Fibroblast of lung (primary cell): ENCODE results near the gene MAP1LC3C. TPM values are rescaled to one million over a fixed set of nuclear protein-coding genes. Genes with fewer than 3 reads are reported as not detected.

ENCODE experiments used
- DNase-seq, 2 donors: peaks; one replicate each; pipeline versions ENCODE4 v3.0.0 to v3.0.0-alpha.2; 2010; ENCODE audit warnings: low read depth in 2 of 2
- H2AFZ ChIP-seq: 2 replicates; pipeline ENCODE4 v1.5.1; 2012; ENCODE audit warnings: low read length, control low read depth, inconsistent platforms
- H3K27ac ChIP-seq: 2 replicates; pipeline ENCODE4 v1.5.1; 2011; ENCODE audit warnings: low read length, control low read depth; ENCODE audit not compliant: insufficient read depth
- H3K27me3 ChIP-seq: 2 replicates; pipeline ENCODE4 v1.5.1; 2011; ENCODE audit warnings: mild to moderate bottlenecking, low read length; ENCODE audit not compliant: control insufficient read depth, insufficient read depth
- H3K36me3 ChIP-seq: 2 replicates; pipeline ENCODE4 v1.5.1; 2011; ENCODE audit warnings: low read length; ENCODE audit not compliant: control insufficient read depth, insufficient read depth
- H3K4me1 ChIP-seq: 2 replicates; pipeline ENCODE4 v1.5.1; 2011; ENCODE audit warnings: low read length; ENCODE audit not compliant: control insufficient read depth, insufficient read depth; ENCODE audit errors: extremely low read depth
- H3K4me2 ChIP-seq: 2 replicates; pipeline ENCODE4 v1.5.1; 2011; ENCODE audit warnings: low read length, control low read depth; ENCODE audit not compliant: insufficient read depth; ENCODE audit errors: extremely low read depth
- H3K4me3 ChIP-seq, 4 experiments: fragments of 200-600 bp in 1 of 4; sonication (generic) in 1 of 4; replicated peaks in 1 of 4; 2 replicates each; pipeline ENCODE4 v1.5.1; 2011 to 2016; ENCODE audit warnings: low read length in 4 of 4, low read depth in 3 of 4, mild to moderate bottlenecking in 3 of 4, control low read depth in 2 of 4, inconsistent platforms in 1 of 4, mixed read lengths in 1 of 4; ENCODE audit not compliant: insufficient read depth in 1 of 4; ENCODE audit errors: control extremely low read depth in 1 of 4
- H3K79me2 ChIP-seq: 2 replicates; pipeline ENCODE4 v1.5.1; 2012; ENCODE audit warnings: mild to moderate bottlenecking, low read length, inconsistent platforms; ENCODE audit not compliant: control insufficient read depth, insufficient read depth
- H3K9ac ChIP-seq: 2 replicates; pipeline ENCODE4 v1.5.1; 2011; ENCODE audit warnings: mild to moderate bottlenecking, low read length, control low read depth; ENCODE audit not compliant: insufficient read depth
- H3K9me3 ChIP-seq: 2 replicates; pipeline ENCODE4 v1.5.1; 2012; ENCODE audit warnings: low read depth, low read length; ENCODE audit not compliant: control insufficient read depth, insufficient read depth
- H4K20me1 ChIP-seq: 2 replicates; pipeline ENCODE4 v1.5.1; 2011; ENCODE audit warnings: low read length; ENCODE audit not compliant: control insufficient read depth, insufficient read depth; ENCODE audit errors: extremely low read depth
- EZH2 ChIP-seq: IDR thresholded peaks from 2 replicates; pipeline ENCODE4 v1.5.1; 2012; ENCODE audit warnings: low read length, control low read depth, mild to moderate bottlenecking; ENCODE audit errors: missing control alignments
- polyA plus RNA-seq, 2 donors: library from polyadenylated mRNA; depleted of rRNA in 1 of 2; stranded (reverse) in 1 of 2; unstranded in 1 of 2; fragments of >200 nt; gene quantifications; 2 replicates each; pipeline ENCODE4 v1.2.1, GENCODE V29; 2011 to 2012; ENCODE audit warnings: missing spikeins in 1 of 2
- total RNA-seq: library from RNA; depleted of rRNA; stranded (reverse); fragments of >200 nt; gene quantifications from 2 replicates; pipeline ENCODE4 v1.2.1, GENCODE V29; 2014
- TF ChIP-seq, protein P1 (sequence below), 2 donors: IDR thresholded peaks in 1 of 2; conservative IDR thresholded peaks in 1 of 2; 1 replicate in 1 of 2; 2 replicates in 1 of 2; pipeline ENCODE4 v1.5.1; 2011 to 2012; ENCODE audit warnings: low read length in 2 of 2, control low read depth in 1 of 2, inconsistent platforms in 1 of 2, low read depth in 1 of 2, mild to moderate bottlenecking in 1 of 2

MAP1LC3C gene
- total and polyA plus RNA-seq, 2 donors (not counting 1 experiment from before 2014, with no cell fraction given) = 0.53 to 0.66 TPM

GRCh38 chr1:241976229-241976628 is 22.7 kb downstream of the MAP1LC3C start:
- Histone ChIP-seq H3K79me2 (no peaks in the 10 kb centered on the region), H3K9me3 (no peaks in the 10 kb centered on the region), H3K4me3 (no peak overlapping the region), H3K36me3 (no peaks in the 10 kb centered on the region), H3K4me2 (no peak overlapping the region), H3K4me1 (no peaks in the 10 kb centered on the region), H4K20me1 (no peaks in the 10 kb centered on the region), H3K27me3 (no peaks in the 10 kb centered on the region), H3K9ac (no peak overlapping the region), H3K27ac (no peak overlapping the region), H2AFZ (no peak overlapping the region)
- TF ChIP-seq, protein P1, sequence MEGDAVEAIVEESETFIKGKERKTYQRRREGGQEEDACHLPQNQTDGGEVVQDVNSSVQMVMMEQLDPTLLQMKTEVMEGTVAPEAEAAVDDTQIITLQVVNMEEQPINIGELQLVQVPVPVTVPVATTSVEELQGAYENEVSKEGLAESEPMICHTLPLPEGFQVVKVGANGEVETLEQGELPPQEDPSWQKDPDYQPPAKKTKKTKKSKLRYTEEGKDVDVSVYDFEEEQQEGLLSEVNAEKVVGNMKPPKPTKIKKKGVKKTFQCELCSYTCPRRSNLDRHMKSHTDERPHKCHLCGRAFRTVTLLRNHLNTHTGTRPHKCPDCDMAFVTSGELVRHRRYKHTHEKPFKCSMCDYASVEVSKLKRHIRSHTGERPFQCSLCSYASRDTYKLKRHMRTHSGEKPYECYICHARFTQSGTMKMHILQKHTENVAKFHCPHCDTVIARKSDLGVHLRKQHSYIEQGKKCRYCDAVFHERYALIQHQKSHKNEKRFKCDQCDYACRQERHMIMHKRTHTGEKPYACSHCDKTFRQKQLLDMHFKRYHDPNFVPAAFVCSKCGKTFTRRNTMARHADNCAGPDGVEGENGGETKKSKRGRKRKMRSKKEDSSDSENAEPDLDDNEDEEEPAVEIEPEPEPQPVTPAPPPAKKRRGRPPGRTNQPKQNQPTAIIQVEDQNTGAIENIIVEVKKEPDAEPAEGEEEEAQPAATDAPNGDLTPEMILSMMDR (conservative IDR thresholded peaks at IDR 0.05 in 1 of 2, IDR thresholded peaks at IDR 0.05 in 1 of 2; ENCODE audit: low read depth in 1 of 2, low read length in 2 of 2) = no peak
- TF ChIP-seq EZH2 = no peak
- DNase-seq = no peak

DNA sequence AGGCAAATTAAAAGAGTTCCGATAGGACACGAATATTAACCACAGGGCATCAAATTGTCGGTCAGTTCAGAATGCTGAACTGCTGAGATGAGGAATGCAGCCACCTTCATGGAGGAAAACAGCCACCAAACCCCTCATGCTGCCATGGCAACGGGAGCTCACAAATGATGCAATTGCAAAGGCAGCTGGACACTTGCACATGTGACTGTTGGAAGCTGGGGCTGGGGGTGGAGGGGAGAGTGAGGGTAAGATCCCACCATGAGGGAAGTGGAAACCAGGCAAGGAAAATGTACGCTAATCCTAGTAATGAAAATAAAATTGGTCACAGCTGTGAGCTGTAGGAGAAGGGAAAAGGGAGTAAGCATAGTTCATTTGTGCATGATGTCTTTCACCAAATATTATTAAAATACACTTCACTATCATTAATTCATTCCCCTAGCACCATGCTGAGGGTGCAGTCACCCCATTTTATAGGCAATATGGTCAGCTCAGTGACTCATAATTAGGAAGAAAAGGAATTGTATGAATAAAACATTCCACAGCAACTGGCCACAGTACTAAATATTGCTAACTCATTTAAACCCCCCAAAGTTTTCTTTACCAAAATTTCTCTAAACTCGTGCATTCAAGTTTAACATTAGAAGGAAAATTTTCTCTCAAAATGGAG is 26.1 kb downstream of the MAP1LC3C start:
- H3K27me3 ChIP-seq = no peaks in the 10 kb centered on the region
- no peak overlapping the region for H3K27ac ChIP-seq
- peak in 1 of 2 donors; percentile 82 for DNase-seq
- H3K79me2 ChIP-seq = no peaks in the 10 kb centered on the region
- no peak overlapping the region for H3K9ac ChIP-seq
- H3K36me3 ChIP-seq = no peaks in the 10 kb centered on the region
- no peak for TF ChIP-seq EZH2
- TF ChIP-seq, protein P1 (conservative IDR thresholded peaks at IDR 0.05 in 1 of 2, IDR thresholded peaks at IDR 0.05 in 1 of 2; ENCODE audit: low read depth in 1 of 2, low read length in 2 of 2) = no peak
- H4K20me1 ChIP-seq = no peaks in the 10 kb centered on the region
- no peaks in the 10 kb centered on the region for H3K4me1 ChIP-seq
- H3K9me3 ChIP-seq = no peaks in the 10 kb centered on the region
- no peak overlapping the region for H3K4me3 ChIP-seq
- no peak overlapping the region for H2AFZ ChIP-seq
- H3K4me2 ChIP-seq = no peak overlapping the region

DNA sequence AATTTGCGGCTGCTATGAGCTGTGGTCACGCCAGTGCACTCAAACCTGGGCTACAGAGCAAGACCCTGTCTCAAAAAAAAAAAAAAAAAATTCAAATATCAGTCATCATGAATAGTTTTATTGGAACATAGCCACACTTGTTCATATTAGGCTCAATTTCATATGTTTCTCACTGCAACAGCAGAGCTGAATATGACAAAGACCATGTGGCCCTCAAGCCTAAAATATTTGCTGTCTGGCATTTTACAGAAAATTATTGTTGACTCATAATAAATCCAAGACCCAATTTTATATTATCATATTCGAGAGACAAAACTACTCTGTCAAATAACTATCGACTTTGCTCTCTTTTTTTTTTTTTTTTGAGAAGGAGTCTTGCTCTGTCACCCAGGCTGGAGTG is 30.3 kb downstream of the MAP1LC3C start:
- TF ChIP-seq, protein P1 (conservative IDR thresholded peaks at IDR 0.05 in 1 of 2, IDR thresholded peaks at IDR 0.05 in 1 of 2; ENCODE audit: low read depth in 1 of 2, low read length in 2 of 2) = no peak
- no peak for TF ChIP-seq EZH2
- H3K9me3 ChIP-seq = no peaks in the 10 kb centered on the region
- no peak for DNase-seq
- H3K4me2 ChIP-seq = no peak overlapping the region
- H3K27ac ChIP-seq = no peak overlapping the region
- H3K79me2 ChIP-seq = no peaks in the 10 kb centered on the region
- H4K20me1 ChIP-seq = no peaks in the 10 kb centered on the region
- no peak overlapping the region for H2AFZ ChIP-seq
- H3K27me3 ChIP-seq = no peaks in the 10 kb centered on the region
- no peaks in the 10 kb centered on the region for H3K4me1 ChIP-seq
- H3K36me3 ChIP-seq = no peaks in the 10 kb centered on the region
- H3K9ac ChIP-seq = no peak overlapping the region
- no peak overlapping the region for H3K4me3 ChIP-seq
